ENCODE results near the gene HDAC4. TPM values are rescaled to one million over a fixed set of nuclear protein-coding genes. Genes with fewer than 3 reads are reported as not detected.

HDAC4 gene
- total and polyA plus RNA-seq, 2 experiments from 2014 or later, result 8.1 to 41.8 TPM

- H3F3A ChIP-seq (replicated peaks; ENCODE audit: low read depth), result no peaks in the 10 kb centered on the region
- H3K27me3 ChIP-seq (ENCODE audit: insufficient read depth), result no peaks in the 10 kb centered on the region
- H3K4me2 ChIP-seq, result no peak overlapping the region
- no peak for ATAC-seq
- Mint-ChIP-seq H3K27me3 (ENCODE audit: insufficient read depth, low read depth, poor library complexity) (peaks cover 4% of the 10 kb centered on the region), H3K4me3 (no peak overlapping the region), H3K36me3 (ENCODE audit: low read depth) (no peaks in the 10 kb centered on the region; the same call in 2 of the 3 replicates), H3K9me3 (no peaks in the 10 kb centered on the region), H3K4me1 (peaks cover 5% of the 10 kb centered on the region; the same call in 1 of the 3 replicates), H3K27ac (no peak overlapping the region; the same call in 1 of the 2 replicates)
- H3K27ac ChIP-seq (ENCODE audit: low read depth), result no peak overlapping the region
- no peaks in the 10 kb centered on the region for H3K9me2 ChIP-seq (ENCODE audit: insufficient read depth)
- H2AFZ ChIP-seq, result no peak overlapping the region
- TF ChIP-seq ZNF462 (CRISPR knock-in tag; IDR thresholded peaks at IDR 0.05) (no peak), EZH2phosphoT487 (IDR thresholded peaks at IDR 0.05; ENCODE audit: unreplicated experiment) (no peak), ZNF114 (CRISPR knock-in tag; IDR thresholded peaks at IDR 0.05) (no peak), JUNB (IDR thresholded peaks at IDR 0.05; ENCODE audit: unreplicated experiment) (no peak), CREB1 (CRISPR knock-in tag; IDR thresholded peaks at IDR 0.05; ENCODE audit: low read depth) (no peak), NANOG (IDR thresholded peaks at IDR 0.05; ENCODE audit: borderline replicate concordance) (no peak), EZH2 (IDR thresholded peaks at IDR 0.05; ENCODE audit: low read depth, unreplicated experiment) (no peak), POLR2AphosphoS5 (IDR thresholded peaks at IDR 0.05; ENCODE audit: low read depth) (no peak), STAT1 (IDR thresholded peaks at IDR 0.05; ENCODE audit: unreplicated experiment) (no peak), ETS1 (IDR thresholded peaks at IDR 0.05) (no peak), REST (IDR thresholded peaks at IDR 0.05; ENCODE audit: unreplicated experiment) (no peak), ZNF331 (CRISPR knock-in tag; IDR thresholded peaks at IDR 0.05; ENCODE audit: low read depth) (no peak), CTCF (conservative IDR thresholded peaks at IDR 0.05; ENCODE audit: low read depth in 2 of 2) (no peak)
- peaks cover 14% of the 10 kb centered on the region for H4K20me1 ChIP-seq (replicated peaks; ENCODE audit: insufficient read depth)
- no peak for DNase-seq (ENCODE audit: low spot score)
- H3K79me2 ChIP-seq (replicated peaks; ENCODE audit: insufficient read depth), result peaks cover 83% of the 10 kb centered on the region
- H3K36me3 ChIP-seq (ENCODE audit: insufficient read depth), result no peaks in the 10 kb centered on the region
- no peaks in the 10 kb centered on the region; the same call in 1 of the 2 replicates for H3K4me1 ChIP-seq (ENCODE audit: insufficient read depth)
- no peak overlapping the region for H3K4me3 ChIP-seq
Observed at GRCh38 chr2:239369631-239370161, 31.1 kb downstream of the HDAC4 start.

Data from GM23338 (cell line).